ENCODE results near the gene ADARB2.
"Not testable (repeated sequence)": the region's sequence is repeated elsewhere in the genome, so short reads cannot be mapped to it uniquely, and the experiment has no call there.

Gene ADARB2

GRCh38 chr10:1229116-1229515 lies 508.2 kb downstream of the ADARB2 start:
- Histone ChIP-seq H3K27me3 (ENCODE audit: control insufficient read depth, insufficient read depth, low read length) (no peaks in the 10 kb centered on the region), H3K36me3 (ENCODE audit: control insufficient read depth, insufficient read depth, low read length) (no peaks in the 10 kb centered on the region), H3K4me3 (ENCODE audit: low read depth, low read length) (no peak overlapping the region), H3K9ac (ENCODE audit: low read depth, low read length) (no peak overlapping the region), H3K4me1 (ENCODE audit: control insufficient read depth, insufficient read depth, low read length) (no peaks in the 10 kb centered on the region), H3K9me3 (ENCODE audit: control insufficient read depth, insufficient read depth, low read length) (no peaks in the 10 kb centered on the region)

- H3K36me3 ChIP-seq (ENCODE audit: control insufficient read depth, insufficient read depth, low read length), result no peaks in the 10 kb centered on the region
- no peaks in the 10 kb centered on the region for H3K27me3 ChIP-seq (ENCODE audit: control insufficient read depth, insufficient read depth, low read length)
- H3K9me3 ChIP-seq (ENCODE audit: control insufficient read depth, insufficient read depth, low read length), result no peaks in the 10 kb centered on the region
- no peaks in the 10 kb centered on the region for H3K4me1 ChIP-seq (ENCODE audit: control insufficient read depth, insufficient read depth, low read length)
- H3K4me3 ChIP-seq (ENCODE audit: low read depth, low read length), result no peak overlapping the region
- no peak overlapping the region for H3K9ac ChIP-seq (ENCODE audit: low read depth, low read length)
Measured at GRCh38 chr10:1228467-1228975, 508.8 kb downstream of the ADARB2 start.

- no peak overlapping the region for H3K4me3 ChIP-seq (ENCODE audit: low read depth, low read length)
- no peak overlapping the region for H3K9ac ChIP-seq (ENCODE audit: low read depth, low read length)
- H3K9me3 ChIP-seq (ENCODE audit: control insufficient read depth, insufficient read depth, low read length), result no peaks in the 10 kb centered on the region
- no peaks in the 10 kb centered on the region for H3K36me3 ChIP-seq (ENCODE audit: control insufficient read depth, insufficient read depth, low read length)
- H3K4me1 ChIP-seq (ENCODE audit: control insufficient read depth, insufficient read depth, low read length), result no peaks in the 10 kb centered on the region
- H3K27me3 ChIP-seq (ENCODE audit: control insufficient read depth, insufficient read depth, low read length), result no peaks in the 10 kb centered on the region
Measured at GRCh38 chr10:1227510-1228402, 509.6 kb downstream of the ADARB2 start.

GRCh38 chr10:1226907-1227306 lies 510.4 kb downstream of the ADARB2 start:
- not testable (repeated sequence) for H3K27me3 ChIP-seq (ENCODE audit: control insufficient read depth, insufficient read depth, low read length); H3K9ac ChIP-seq (ENCODE audit: low read depth, low read length); H3K4me3 ChIP-seq (ENCODE audit: low read depth, low read length); H3K9me3 ChIP-seq (ENCODE audit: control insufficient read depth, insufficient read depth, low read length); H3K4me1 ChIP-seq (ENCODE audit: control insufficient read depth, insufficient read depth, low read length); H3K36me3 ChIP-seq (ENCODE audit: control insufficient read depth, insufficient read depth, low read length)

GRCh38 chr10:1219874-1220273 lies 517.5 kb downstream of the ADARB2 start:
- not testable (repeated sequence) for H3K9ac ChIP-seq (ENCODE audit: low read depth, low read length); H3K9me3 ChIP-seq (ENCODE audit: control insufficient read depth, insufficient read depth, low read length); H3K4me3 ChIP-seq (ENCODE audit: low read depth, low read length); H3K36me3 ChIP-seq (ENCODE audit: control insufficient read depth, insufficient read depth, low read length); H3K27me3 ChIP-seq (ENCODE audit: control insufficient read depth, insufficient read depth, low read length); H3K4me1 ChIP-seq (ENCODE audit: control insufficient read depth, insufficient read depth, low read length)

GRCh38 chr10:1217661-1218060 lies 519.7 kb downstream of the ADARB2 start:
- Histone ChIP-seq H3K4me3 (ENCODE audit: low read depth, low read length) (no peak overlapping the region), H3K27me3 (ENCODE audit: control insufficient read depth, insufficient read depth, low read length) (no peaks in the 10 kb centered on the region), H3K9me3 (ENCODE audit: control insufficient read depth, insufficient read depth, low read length) (no peaks in the 10 kb centered on the region), H3K9ac (ENCODE audit: low read depth, low read length) (no peak overlapping the region), H3K36me3 (ENCODE audit: control insufficient read depth, insufficient read depth, low read length) (no peaks in the 10 kb centered on the region), H3K4me1 (ENCODE audit: control insufficient read depth, insufficient read depth, low read length) (no peaks in the 10 kb centered on the region)

GRCh38 chr10:1217237-1217587 lies 520.1 kb downstream of the ADARB2 start:
- H3K9me3 ChIP-seq (ENCODE audit: control insufficient read depth, insufficient read depth, low read length), result no peaks in the 10 kb centered on the region
- no peaks in the 10 kb centered on the region for H3K36me3 ChIP-seq (ENCODE audit: control insufficient read depth, insufficient read depth, low read length)
- H3K9ac ChIP-seq (ENCODE audit: low read depth, low read length), result no peak overlapping the region
- H3K27me3 ChIP-seq (ENCODE audit: control insufficient read depth, insufficient read depth, low read length), result no peaks in the 10 kb centered on the region
- H3K4me1 ChIP-seq (ENCODE audit: control insufficient read depth, insufficient read depth, low read length), result no peaks in the 10 kb centered on the region
- no peak overlapping the region for H3K4me3 ChIP-seq (ENCODE audit: low read depth, low read length)

- Histone ChIP-seq H3K4me3 (ENCODE audit: low read depth, low read length) (no peak overlapping the region), H3K9ac (ENCODE audit: low read depth, low read length) (no peak overlapping the region), H3K4me1 (ENCODE audit: control insufficient read depth, insufficient read depth, low read length) (no peaks in the 10 kb centered on the region), H3K27me3 (ENCODE audit: control insufficient read depth, insufficient read depth, low read length) (no peaks in the 10 kb centered on the region), H3K36me3 (ENCODE audit: control insufficient read depth, insufficient read depth, low read length) (no peaks in the 10 kb centered on the region), H3K9me3 (ENCODE audit: control insufficient read depth, insufficient read depth, low read length) (no peaks in the 10 kb centered on the region)
Measured at GRCh38 chr10:1216574-1217236, 520.6 kb downstream of the ADARB2 start.

GRCh38 chr10:1215862-1216573 lies 521.3 kb downstream of the ADARB2 start:
- Histone ChIP-seq H3K36me3 (ENCODE audit: control insufficient read depth, insufficient read depth, low read length) (no peaks in the 10 kb centered on the region), H3K4me1 (ENCODE audit: control insufficient read depth, insufficient read depth, low read length) (no peaks in the 10 kb centered on the region), H3K9me3 (ENCODE audit: control insufficient read depth, insufficient read depth, low read length) (no peaks in the 10 kb centered on the region), H3K9ac (ENCODE audit: low read depth, low read length) (no peak overlapping the region), H3K27me3 (ENCODE audit: control insufficient read depth, insufficient read depth, low read length) (no peaks in the 10 kb centered on the region), H3K4me3 (ENCODE audit: low read depth, low read length) (no peak overlapping the region)

- Histone ChIP-seq H3K36me3 (ENCODE audit: control insufficient read depth, insufficient read depth, low read length) (no peaks in the 10 kb centered on the region), H3K27me3 (ENCODE audit: control insufficient read depth, insufficient read depth, low read length) (no peaks in the 10 kb centered on the region), H3K9ac (ENCODE audit: low read depth, low read length) (no peak overlapping the region), H3K4me3 (ENCODE audit: low read depth, low read length) (no peak overlapping the region), H3K9me3 (ENCODE audit: control insufficient read depth, insufficient read depth, low read length) (no peaks in the 10 kb centered on the region), H3K4me1 (ENCODE audit: control insufficient read depth, insufficient read depth, low read length) (no peaks in the 10 kb centered on the region)
Measured at GRCh38 chr10:1214882-1215540, 522.3 kb downstream of the ADARB2 start.

GRCh38 chr10:1214071-1214675 lies 523.2 kb downstream of the ADARB2 start:
- no peaks in the 10 kb centered on the region for H3K4me1 ChIP-seq (ENCODE audit: control insufficient read depth, insufficient read depth, low read length)
- H3K9ac ChIP-seq (ENCODE audit: low read depth, low read length), result no peak overlapping the region
- H3K4me3 ChIP-seq (ENCODE audit: low read depth, low read length), result no peak overlapping the region
- no peaks in the 10 kb centered on the region for H3K36me3 ChIP-seq (ENCODE audit: control insufficient read depth, insufficient read depth, low read length)
- no peaks in the 10 kb centered on the region for H3K27me3 ChIP-seq (ENCODE audit: control insufficient read depth, insufficient read depth, low read length)
- H3K9me3 ChIP-seq (ENCODE audit: control insufficient read depth, insufficient read depth, low read length), result no peaks in the 10 kb centered on the region
